IMR-90 (cell line): ENCODE measurements around the gene AKAP8L. TPM values are rescaled to one million over a fixed set of nuclear protein-coding genes. Genes with fewer than 3 reads are reported as not detected.

Source experiments
- ATAC-seq: fragments of 200-7000 bp; cut with Tn5 transposase; 2 replicates; pipeline ENCODE4 v1.9.1; 2020; ENCODE audit warnings: low read depth, mild to moderate bottlenecking, moderate library complexity
- BruUV-seq: library from RNA; stranded (reverse); fragments of 400-500 nt; replicated peaks from 2 replicates; lab custom pipeline; 2021; lab: Mats Ljungman, UMichigan
- CTCF ChIA-PET: fragments of 300-600 bp; formaldehyde crosslinking; extraction: SDS; loops from one replicate; lab custom pipeline; 2021; ENCODE audit warnings: antibody characterized with exemption; lab: Yijun Ruan, JAX
- POLR2A ChIA-PET: fragments of 300-600 bp; sonication (Branson Sonifier 250); formaldehyde crosslinking; loops from one replicate; lab custom pipeline; 2022; ENCODE audit warnings: antibody characterized with exemption; ENCODE audit not compliant: unreplicated experiment; lab: Charles Lee
- DNase-seq: peaks from one replicate; pipeline ENCODE4 v3.0.0; 2013
- H2AFZ ChIP-seq: replicated peaks from 2 replicates; pipeline ENCODE3; 2013; ENCODE audit warnings: low read length, mild to moderate bottlenecking; ENCODE audit not compliant: poor library complexity
- H2AK5ac ChIP-seq: 2 replicates; pipeline ENCODE4 v1.6.1; 2013; ENCODE audit warnings: low read depth, low read length, inconsistent platforms
- H2AK9ac ChIP-seq: replicated peaks from 2 replicates; pipeline ENCODE3; 2013; ENCODE audit warnings: mild to moderate bottlenecking, low read depth, low read length, moderate library complexity; ENCODE audit not compliant: poor library complexity
- H2BK120ac ChIP-seq: 2 replicates; pipeline ENCODE4 v1.6.1; 2013; ENCODE audit warnings: low read depth, low read length, inconsistent platforms
- H2BK15ac ChIP-seq: 3 replicates; pipeline ENCODE4 v1.6.1; 2013; ENCODE audit warnings: low read depth, low read length, inconsistent platforms
- H2BK20ac ChIP-seq: 2 replicates; pipeline ENCODE4 v1.6.1; 2013; ENCODE audit warnings: low read depth, mild to moderate bottlenecking, inconsistent platforms, low read length, moderate library complexity
- H2BK5ac ChIP-seq: 2 replicates; pipeline ENCODE4 v1.6.1; 2013; ENCODE audit warnings: mild to moderate bottlenecking, low read depth, low read length, inconsistent platforms; ENCODE audit not compliant: poor library complexity, severe bottlenecking
- H3K14ac ChIP-seq: replicated peaks from 2 replicates; pipeline ENCODE4 v1.6.1; 2013; ENCODE audit warnings: low read depth, low read length, inconsistent platforms
- H3K18ac ChIP-seq: 2 replicates; pipeline ENCODE4 v1.6.1; 2013; ENCODE audit warnings: low read depth, low read length, control low read depth
- H3K23ac ChIP-seq: 2 replicates; pipeline ENCODE4 v1.6.1; 2013; ENCODE audit warnings: low read depth, low read length, inconsistent platforms
- H3K27ac ChIP-seq: 2 replicates; pipeline ENCODE4 v1.5.1; 2013; ENCODE audit warnings: mild to moderate bottlenecking, control low read depth, low read length; ENCODE audit not compliant: insufficient read depth
- H3K27me3 ChIP-seq: 2 replicates; pipeline ENCODE4 v1.6.1; 2013; ENCODE audit warnings: low read length; ENCODE audit not compliant: control insufficient read depth, insufficient read depth
- H3K36me3 ChIP-seq: 2 replicates; pipeline ENCODE4 v1.6.1; 2013; ENCODE audit warnings: low read length, mixed read lengths; ENCODE audit not compliant: control insufficient read depth, insufficient read depth
- H3K4ac ChIP-seq: 2 replicates; pipeline ENCODE4 v1.6.1; 2013; ENCODE audit warnings: low read depth, low read length, inconsistent platforms
- H3K4me1 ChIP-seq: 2 replicates; pipeline ENCODE4 v1.6.1; 2013; ENCODE audit warnings: low read length, mixed read lengths; ENCODE audit not compliant: control insufficient read depth, insufficient read depth
- H3K4me2 ChIP-seq: 2 replicates; pipeline ENCODE4 v1.6.1; 2013; ENCODE audit warnings: low read depth, mild to moderate bottlenecking, control low read depth, low read length, moderate library complexity
- H3K4me3 ChIP-seq: 2 replicates; pipeline ENCODE4 v1.5.1; 2013; ENCODE audit warnings: low read depth, mild to moderate bottlenecking, control low read depth, low read length, moderate library complexity; ENCODE audit not compliant: insufficient read depth
- H3K56ac ChIP-seq: 2 replicates; pipeline ENCODE4 v1.6.1; 2013; ENCODE audit warnings: low read length, inconsistent platforms; ENCODE audit not compliant: insufficient read depth; ENCODE audit errors: extremely low read depth
- H3K79me1 ChIP-seq, 2 experiments: 2 replicates each; pipeline ENCODE4 v1.6.1; 2013; ENCODE audit warnings: low read length in 2 of 2, inconsistent platforms in 1 of 2, low read depth in 1 of 2
- H3K9ac ChIP-seq: 2 replicates; pipeline ENCODE4 v1.6.1; 2013; ENCODE audit warnings: low read depth, low read length, control low read depth
- H3K9me1 ChIP-seq: 2 replicates; pipeline ENCODE4 v1.6.1; 2013; ENCODE audit warnings: low read length, inconsistent platforms; ENCODE audit not compliant: insufficient read depth
- H3K9me3 ChIP-seq: 2 replicates; pipeline ENCODE4 v1.6.1; 2013; ENCODE audit warnings: low read length; ENCODE audit not compliant: control insufficient read depth, insufficient read depth
- H4K20me1 ChIP-seq: 2 replicates; pipeline ENCODE4 v1.6.1; 2013; ENCODE audit warnings: low read length, inconsistent platforms; ENCODE audit not compliant: insufficient read depth
- H4K5ac ChIP-seq: 2 replicates; pipeline ENCODE4 v1.6.1; 2013; ENCODE audit warnings: mild to moderate bottlenecking, low read depth, low read length, control low read depth
- H4K8ac ChIP-seq, 2 experiments: 2 replicates each; pipeline ENCODE4 v1.6.1; 2013; ENCODE audit warnings: low read depth in 2 of 2, low read length in 2 of 2, control low read depth in 1 of 2, inconsistent platforms in 1 of 2
- H4K91ac ChIP-seq: 2 replicates; pipeline ENCODE4 v1.6.1; 2013; ENCODE audit warnings: low read depth, low read length, inconsistent platforms; ENCODE audit not compliant: insufficient read depth
- BHLHE40 ChIP-seq: fragments of 150-350 bp; IDR thresholded peaks from 2 replicates; pipeline ENCODE4 v1.6.1; 2016; ENCODE audit warnings: mild to moderate bottlenecking, low read depth, low read length
- CHD1 ChIP-seq: IDR thresholded peaks from 2 replicates; pipeline ENCODE4 v1.6.1; 2012; ENCODE audit warnings: low read depth, low read length, improper control_type of control experiment
- CTCF ChIP-seq: conservative IDR thresholded peaks from 2 replicates; pipeline ENCODE4 v1.5.1; 2012; ENCODE audit warnings: mild to moderate bottlenecking, low read depth, low read length, improper control_type of control experiment
- MAFK ChIP-seq: IDR thresholded peaks from 2 replicates; pipeline ENCODE4 v1.6.1; 2012; ENCODE audit warnings: low read depth, low read length, improper control_type of control experiment
- MAZ ChIP-seq: IDR thresholded peaks from 2 replicates; pipeline ENCODE4 v1.6.1; 2012; ENCODE audit warnings: low read depth, mild to moderate bottlenecking, low read length, improper control_type of control experiment, moderate library complexity, borderline replicate concordance
- NFE2L2 ChIP-seq: fragments of 150-350 bp; IDR thresholded peaks from 2 replicates; pipeline ENCODE4 v1.6.1; 2016; ENCODE audit warnings: low read depth, mild to moderate bottlenecking, low read length
- POLR2A ChIP-seq: IDR thresholded peaks from 2 replicates; pipeline ENCODE4 v1.6.1; 2012; ENCODE audit warnings: mild to moderate bottlenecking, low read depth, low read length
- RAD21 ChIP-seq: IDR thresholded peaks from 2 replicates; pipeline ENCODE4 v1.6.1; 2012; ENCODE audit warnings: low read length, improper control_type of control experiment
- RFX5 ChIP-seq: IDR thresholded peaks from 2 replicates; pipeline ENCODE4 v1.8.0; 2012; ENCODE audit warnings: low read depth, mild to moderate bottlenecking, low read length, moderate library complexity
- SMC3 ChIP-seq: fragments of 150-350 bp; IDR thresholded peaks from 2 replicates; pipeline ENCODE4 v1.6.1; 2016; ENCODE audit warnings: low read depth, mild to moderate bottlenecking, antibody characterized with exemption, low read length, moderate library complexity
- USF2 ChIP-seq: fragments of 150-350 bp; IDR thresholded peaks from 2 replicates; pipeline ENCODE4 v1.6.1; 2017; ENCODE audit warnings: mild to moderate bottlenecking, antibody characterized with exemption, low read length, low read depth
- WGBS, 2 experiments: methylation state at CpG; one replicate each; pipeline versions ENCODE4 v1.1.5 to v1.1.7; 2013; ENCODE audit warnings: missing lambda C conversion rate in 2 of 2; ENCODE audit not compliant: insufficient read length in 1 of 2; ENCODE audit errors: extremely low coverage in 2 of 2; 5-methylcytosine and 5-hydroxymethylcytosine counted together
- dilution Hi-C: fragments of 300-500 bp; cut with HindIII; formaldehyde crosslinking; loops from one replicate; pipeline ENCODE4 v1.14.3; 2018; ENCODE audit warnings: low sequenced_read_pairs; ENCODE audit not compliant: unreplicated experiment
- in situ Hi-C: fragments of 300-500 bp; cut with MboI; formaldehyde crosslinking; loops from 3 replicates; pipeline ENCODE4 v1.14.3; 2019; ENCODE audit warnings: low sequenced_read_pairs, inconsistent platforms, mixed read lengths
- intact Hi-C: fragments of 100-400 bp; cut with micrococcal nuclease; formaldehyde crosslinking; loops from 2 replicates; pipeline ENCODE4 v1.10.0; 2022
- polyA plus RNA-seq, 3 experiments: library from polyadenylated mRNA; depleted of rRNA; stranded (reverse); fragments of >200 nt; gene quantifications; 2 replicates each; pipeline ENCODE4 v1.2.3, GENCODE V29; 2012; ENCODE audit warnings: low replicate concordance in 1 of 3
- total RNA-seq: library from RNA; depleted of rRNA; stranded (reverse); fragments of >200 nt; gene quantifications from 2 replicates; pipeline ENCODE4 v1.2.3, GENCODE V29; 2012

Gene AKAP8L
- total and polyA plus RNA-seq, 2 of the 4 experiments (the other 2 are of a cell fraction), result 43.1 to 44.6 TPM

DNA sequence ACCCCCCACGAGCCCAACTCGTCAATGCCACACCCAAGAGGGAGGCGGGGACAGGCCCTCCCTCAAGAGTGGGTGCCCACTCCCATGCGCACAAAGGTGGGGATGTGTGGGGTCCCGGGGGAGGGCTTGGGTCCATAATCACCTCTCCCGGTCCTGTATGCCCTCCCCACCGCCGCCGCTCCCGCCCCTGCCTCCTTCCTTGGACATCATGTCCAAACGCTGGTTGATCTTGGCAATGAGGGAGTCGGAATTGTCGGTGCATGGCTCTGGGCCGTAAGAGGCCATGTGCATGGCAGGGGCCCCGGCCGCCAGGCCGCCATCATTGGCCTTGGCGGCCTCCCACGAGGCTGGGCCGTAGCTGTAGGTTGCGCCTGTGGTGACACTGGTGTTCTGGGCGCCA is 45.1 kb downstream of the AKAP8L start:
- no peak overlapping the region for H2BK15ac ChIP-seq
- no peak overlapping the region for H3K56ac ChIP-seq
- H3K18ac ChIP-seq, result no peak overlapping the region
- intact Hi-C loops, result loop anchor here (10.0 kb wide), 1 partner anchor 269 kb away; the partner anchor contains the start of gene SYDE1
- H3K9me1 ChIP-seq, result peaks cover 7% of the 10 kb centered on the region
- no peak overlapping the region for H2BK120ac ChIP-seq
- dilution Hi-C loops, result no loop called here
- no peak overlapping the region for H3K9ac ChIP-seq
- H3K9me3 ChIP-seq, result no peaks in the 10 kb centered on the region
- ATAC-seq (no peak), DNase-seq (no peak)
- no peak overlapping the region for H4K91ac ChIP-seq
- H3K4ac ChIP-seq, result no peak overlapping the region
- H3K4me3 ChIP-seq, result no peak overlapping the region
- no peak overlapping the region for H3K27ac ChIP-seq
- TF ChIP-seq USF2 (no peak), NFE2L2 (no peak), CHD1 (no peak), POLR2A (no peak), SMC3 (no peak), CTCF (no peak), BHLHE40 (no peak), MAZ (no peak), MAFK (no peak), RFX5 (no peak), RAD21 (no peak)
- POLR2A ChIA-PET, result no interaction called here
- no peak overlapping the region for H3K4me2 ChIP-seq
- H3K27me3 ChIP-seq, result no peaks in the 10 kb centered on the region
- no TSS peak for BruUV-seq
- no peak overlapping the region for H3K23ac ChIP-seq
- peaks cover 8% of the 10 kb centered on the region for H3K4me1 ChIP-seq
- H2AK5ac ChIP-seq, result no peak overlapping the region
- no peak overlapping the region for H2AK9ac ChIP-seq
- peaks cover 52% of the 10 kb centered on the region for H4K20me1 ChIP-seq
- no peak overlapping the region for H2BK5ac ChIP-seq
- CTCF ChIA-PET, result no interaction called here
- H3K79me1 ChIP-seq, result peaks cover 7 to 70% of the 10 kb centered on the region in 2 experiments
- no peak overlapping the region for H4K8ac ChIP-seq
- H3K36me3 ChIP-seq, result peaks cover 45% of the 10 kb centered on the region
- WGBS, 2 experiments, result 94% methylated on average over 12 of the region's 22 CpGs; no CpG with 5 or more reads in 1 of the 2 experiments
- in situ Hi-C loops, result no loop called here
- H3K14ac ChIP-seq, result no peak overlapping the region
- H4K5ac ChIP-seq, result no peak overlapping the region
- H2AFZ ChIP-seq, result no peak overlapping the region
- H2BK20ac ChIP-seq, result no peak overlapping the region
